SW 1271 (cell line): Measurements from ENCODE around the gene PHF10.

Source experiments
- DNase-seq, 2 experiments: peaks; one replicate each; lab custom pipeline; 2025; lab: John Stamatoyannopoulos, UW

PHF10 gene

GRCh38 chr6:169677096-169677495, 47.2 kb downstream of the PHF10 start:
- no peak for DNase-seq

DNA sequence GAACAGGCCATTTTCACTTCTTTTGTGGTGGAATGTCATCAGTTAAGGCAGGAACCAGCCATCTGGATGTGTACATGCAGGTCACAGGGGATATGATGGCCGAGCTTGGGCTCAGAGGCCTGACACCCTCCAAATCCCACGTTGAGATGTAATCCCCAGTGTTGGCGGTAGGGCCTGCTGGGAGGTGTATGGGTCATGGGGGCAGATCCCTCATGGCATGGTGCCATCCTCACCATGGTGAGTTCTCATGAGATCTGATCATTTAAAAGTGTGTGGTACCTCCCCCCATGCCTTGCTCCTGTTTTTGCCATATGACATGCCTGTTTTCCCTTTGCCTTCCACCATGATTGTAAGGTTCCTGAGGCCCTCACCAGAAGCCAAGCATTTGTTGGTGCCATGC, 49.3 kb downstream of the PHF10 start:
- DNase-seq = no peak

- no peak for DNase-seq
These were observed 52.7 kb downstream of the PHF10 start for GRCh38 chr6:169671563-169671962.

- DNase-seq = no peak
These were observed 54.4 kb downstream of the PHF10 start for GRCh38 chr6:169669889-169670288.

DNA sequence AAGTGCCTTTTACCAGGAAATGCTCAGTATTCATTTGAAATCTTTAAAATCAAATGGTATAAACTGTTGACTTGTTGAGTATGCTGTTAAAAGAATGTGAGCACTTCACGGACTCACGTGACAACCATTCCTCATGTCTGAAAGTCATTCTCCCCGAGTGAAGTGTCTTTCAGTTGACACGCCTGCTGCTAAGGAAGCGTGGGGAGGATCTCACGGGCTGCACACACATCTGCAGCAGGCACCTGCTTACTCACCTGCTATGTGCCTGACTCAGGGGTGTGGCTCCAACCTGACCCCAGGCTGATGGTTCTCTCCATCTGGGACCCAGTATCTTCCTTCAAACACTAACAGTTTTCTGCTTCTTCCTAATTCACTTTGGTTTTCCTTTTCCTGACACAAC, 55.2 kb downstream of the PHF10 start:
- no peak for DNase-seq

DNA sequence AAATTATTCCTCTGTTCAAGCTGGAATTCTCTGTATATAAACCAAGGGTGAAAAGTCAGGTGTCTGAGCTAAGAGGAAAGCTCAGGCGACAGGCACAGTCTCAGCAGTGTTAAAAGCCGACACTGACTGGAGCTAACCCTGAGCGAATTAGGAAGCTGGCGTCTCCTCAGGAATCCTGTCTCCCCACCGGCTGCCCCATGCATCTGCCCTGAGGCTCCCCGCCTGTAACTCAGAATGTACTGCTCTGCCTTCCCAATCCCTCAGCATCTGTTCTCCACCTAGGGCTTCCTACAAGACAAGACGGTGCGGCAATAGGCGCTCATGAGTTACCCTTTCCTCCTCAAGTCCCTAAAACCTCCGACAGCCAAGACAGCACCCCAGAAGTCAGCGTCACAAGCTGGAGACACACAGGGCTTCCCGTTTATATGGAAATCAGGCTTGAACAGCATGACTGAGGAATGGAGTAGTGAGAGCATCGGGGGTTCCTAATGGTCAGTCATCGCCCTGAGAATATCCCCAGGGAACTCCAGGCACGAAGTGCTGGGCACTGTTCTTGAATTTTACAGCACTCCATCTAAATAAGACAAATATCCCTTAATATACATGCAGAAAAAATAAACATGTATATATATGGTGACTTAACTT, 56.0 kb downstream of the PHF10 start:
- no peak for DNase-seq

DNA sequence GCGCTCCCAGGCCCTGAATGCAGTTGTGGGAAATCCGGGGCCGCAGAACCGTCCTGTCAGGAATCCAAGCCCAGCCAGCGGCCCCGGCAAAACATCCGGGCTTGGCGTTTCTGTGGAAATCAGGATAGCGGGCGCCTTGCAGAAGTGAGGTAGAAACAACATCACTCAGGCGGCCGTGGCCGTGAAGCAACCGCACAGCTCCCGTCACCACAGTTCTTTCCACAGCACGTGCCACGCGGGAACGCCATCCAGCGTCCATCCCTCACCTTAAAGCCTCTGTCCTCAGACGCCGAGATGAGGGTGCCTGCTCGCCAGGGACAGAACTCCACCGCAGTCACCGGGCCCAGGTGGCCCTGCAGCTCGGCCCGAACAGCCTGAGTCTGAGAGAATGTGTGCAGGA, 56.6 kb downstream of the PHF10 start:
- DNase-seq = no peak

GRCh38 chr6:169666441-169666840, 57.9 kb downstream of the PHF10 start:
- no peak for DNase-seq

DNA sequence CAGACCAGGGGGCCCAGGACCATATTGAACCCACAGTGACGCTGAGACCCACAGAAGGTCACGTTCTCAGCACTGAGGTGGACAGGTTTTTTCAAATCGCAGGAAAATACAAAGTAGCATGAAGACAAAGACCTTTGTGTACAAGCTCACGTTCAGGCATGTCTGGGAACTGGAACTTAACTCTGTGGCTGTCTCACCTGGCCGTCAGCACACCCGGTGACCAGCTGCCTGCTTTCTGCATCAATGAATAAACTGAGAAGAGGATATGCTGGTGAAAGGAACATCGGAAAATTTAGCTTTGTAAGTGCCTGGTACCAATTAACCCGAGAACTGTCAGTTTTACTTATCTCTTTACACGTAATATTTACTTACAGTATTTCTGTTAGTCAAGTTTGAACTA, 59.0 kb downstream of the PHF10 start:
- no peak for DNase-seq

- DNase-seq = no peak
These were observed 60.1 kb downstream of the PHF10 start for GRCh38 chr6:169664227-169664626.

DNA sequence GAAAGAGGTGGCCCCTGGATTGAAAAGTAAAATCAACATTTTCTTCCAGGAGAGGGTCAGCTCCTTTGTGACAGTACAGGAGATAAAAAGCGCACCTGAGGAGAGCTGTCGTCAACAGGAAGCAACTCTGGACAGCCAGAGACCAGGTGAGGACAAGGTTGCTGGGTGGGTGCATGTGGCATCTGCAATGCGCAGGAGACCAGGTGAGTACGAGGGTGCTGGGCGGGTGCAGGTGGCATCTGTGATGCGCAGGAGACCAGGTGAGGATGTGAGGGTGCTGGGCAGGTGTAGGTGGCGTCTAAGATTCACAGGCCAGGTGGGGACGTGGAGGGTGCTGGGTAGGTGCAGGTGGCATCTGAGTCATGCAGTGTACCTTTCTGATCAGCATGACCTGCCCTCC, 60.8 kb downstream of the PHF10 start:
- no peak for DNase-seq

GRCh38 chr6:169661391-169661756, 62.9 kb downstream of the PHF10 start:
- DNase-seq = no peak

GRCh38 chr6:169660751-169661390, 63.4 kb downstream of the PHF10 start:
- DNase-seq = no peak

- no peak for DNase-seq
These were observed 64.3 kb downstream of the PHF10 start for GRCh38 chr6:169659820-169660610.

DNA sequence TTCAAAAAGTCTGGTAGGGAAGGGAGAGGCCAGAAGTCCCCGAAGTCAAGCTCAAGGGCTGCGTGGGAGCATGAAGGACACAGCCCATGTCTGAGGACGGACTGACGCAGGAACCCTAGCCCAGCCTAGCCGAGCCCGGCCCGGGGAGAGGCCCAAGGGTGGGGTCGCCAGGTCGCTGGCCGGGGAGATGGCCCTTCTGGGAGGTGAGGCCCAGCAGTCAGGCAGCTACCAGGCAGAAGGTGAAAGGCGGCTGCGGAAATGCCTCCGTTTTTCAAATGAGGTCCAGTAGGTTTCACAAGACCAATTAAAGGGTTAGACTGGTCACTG, 67.1 kb downstream of the PHF10 start:
- no peak for DNase-seq

DNA sequence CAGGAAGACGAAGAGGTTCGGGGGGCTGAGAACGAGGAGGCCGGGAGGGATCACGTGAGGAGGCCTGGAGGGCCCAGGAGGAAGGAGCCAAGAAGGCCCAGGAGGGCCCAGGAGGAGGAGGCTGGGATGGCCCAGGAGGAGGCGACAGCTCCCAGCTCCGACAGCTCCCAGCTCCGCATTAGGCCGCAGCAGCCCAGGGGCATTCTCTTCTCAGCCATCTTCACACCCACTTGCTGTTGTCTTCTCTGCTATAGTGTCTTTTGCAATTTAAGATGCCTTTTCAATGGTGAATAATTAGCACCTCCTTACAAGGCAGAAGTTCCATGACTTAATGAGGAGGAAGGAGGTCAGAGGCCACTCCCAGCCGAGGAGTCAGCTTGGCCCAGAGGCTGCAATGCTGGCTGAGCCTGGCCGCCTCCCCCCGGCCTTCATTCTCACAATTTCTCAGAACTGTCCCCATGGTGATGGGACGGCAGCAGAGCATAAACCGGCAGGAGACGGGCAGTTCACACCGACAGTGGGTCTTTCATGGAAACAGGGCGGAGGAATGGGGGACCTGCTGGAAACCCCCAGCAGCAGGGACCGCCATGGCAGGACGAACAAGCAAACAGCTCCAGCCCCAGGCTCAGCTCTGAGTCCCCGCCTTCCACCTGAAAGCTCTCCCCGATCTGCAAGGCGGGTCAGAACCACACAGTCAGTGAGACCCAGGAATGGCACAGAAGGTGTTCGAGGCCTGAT, 67.6 kb downstream of the PHF10 start:
- DNase-seq = no peak

DNA sequence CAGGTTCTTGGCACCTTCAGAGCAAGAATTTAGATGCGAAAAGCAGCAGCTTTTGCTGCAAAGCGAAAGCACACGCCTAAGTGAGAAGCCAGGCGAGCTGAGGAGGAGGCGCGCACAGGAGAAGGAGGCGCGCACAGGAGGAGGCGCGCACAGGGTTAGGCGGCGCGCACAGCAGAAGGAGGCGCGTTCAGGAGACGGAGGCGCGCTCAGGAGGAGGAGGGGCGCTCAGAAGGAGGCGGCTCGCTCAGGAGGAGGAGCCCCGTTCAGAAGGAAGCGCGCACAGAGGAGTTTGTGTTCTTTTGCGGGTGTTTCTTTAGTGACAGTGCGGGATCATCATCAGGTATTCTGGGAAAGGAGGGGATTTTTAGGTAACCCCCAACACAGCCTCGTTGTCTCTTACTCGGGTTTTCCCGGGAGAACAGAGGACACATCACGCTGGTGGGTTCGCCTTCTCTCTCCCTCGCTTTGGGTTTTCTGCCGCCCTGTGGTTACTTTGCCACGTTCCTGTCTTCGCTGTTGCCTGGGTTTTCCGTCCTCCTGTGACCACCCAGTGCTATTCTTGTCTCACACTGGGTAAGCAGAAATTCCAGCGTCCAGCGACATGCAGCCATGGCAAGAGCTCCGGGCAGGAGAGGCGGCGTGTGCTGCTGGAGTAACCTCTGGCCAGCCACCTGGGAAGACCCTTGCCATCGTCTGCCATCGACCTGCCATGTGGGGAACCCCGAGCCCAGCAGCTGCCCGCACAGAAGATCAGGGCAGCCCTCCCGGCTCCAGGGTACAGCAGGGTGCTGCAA, 69.5 kb downstream of the PHF10 start:
- DNase-seq = peak in 1 of 2 experiments; percentile 41
